Esophagus squamous epithelium (tissue), 5 donors: ENCODE measurements around the gene KRT8. TPM values are rescaled to one million over a fixed set of nuclear protein-coding genes. Genes with fewer than 3 reads are reported as not detected.
A peak's percentile ranks its signal among the peaks of the same experiment; 100 is the strongest.
"Not testable (repeated sequence)": the region's sequence is repeated elsewhere in the genome, so short reads cannot be mapped to it uniquely, and the experiment has no call there.

Source experiments
- DNase-seq: peaks from one replicate; lab custom pipeline; 2025; lab: John Stamatoyannopoulos, UW
- H3K27ac ChIP-seq, 4 donors: fragments of 200-600 bp; sonication (generic); one replicate each; pipeline ENCODE4 v1.5.1; 2016 to 2019; ENCODE audit warnings: mild to moderate bottlenecking in 1 of 4
- H3K27me3 ChIP-seq, 4 donors: fragments of 200-600 bp; sonication (generic); 1 replicate in 3 of 4; 2 replicates in 1 of 4; pipeline versions ENCODE4 v1.5.1 to v1.6.0; 2017 to 2021; ENCODE audit warnings: antibody characterized with exemption in 1 of 4
- H3K36me3 ChIP-seq, 3 donors: fragments of 200-600 bp; sonication (generic); one replicate each; pipeline ENCODE4 v1.5.1; 2016 to 2019
- H3K4me1 ChIP-seq, 3 donors: fragments of 200-600 bp; sonication (generic); one replicate each; pipeline ENCODE4 v1.5.1; 2017 to 2019
- H3K4me3 ChIP-seq, 4 donors: fragments of 200-600 bp; sonication (generic); 1 replicate in 3 of 4; 2 replicates in 1 of 4; pipeline ENCODE4 v1.5.1; 2016 to 2019; ENCODE audit warnings: mild to moderate bottlenecking in 2 of 4, moderate library complexity in 1 of 4
- H3K9me3 ChIP-seq, 3 donors: fragments of 200-600 bp; sonication (generic); one replicate each; pipeline ENCODE4 v1.5.1; 2016 to 2019
- POLR2A ChIP-seq, 4 donors: fragments of 450-650 bp; IDR thresholded peaks; one replicate each; pipeline ENCODE4 v1.6.1; 2017; ENCODE audit warnings: antibody characterized with exemption in 4 of 4, mild to moderate bottlenecking in 4 of 4, moderate library complexity in 3 of 4
- whole genome bisulfite sequencing, 2 donors: methylation state at CpG; one replicate each; pipeline ENCODE4 v1.1.5; 2018; 5-methylcytosine and 5-hydroxymethylcytosine counted together
- intact Hi-C: fragments of 100-400 bp; cut with DNase I; formaldehyde crosslinking; loops from one replicate; pipeline ENCODE4 v1.15.0; 2022
- total RNA-seq, 4 donors: library from RNA; depleted of rRNA; stranded (reverse); fragments of >200 nt; gene quantifications; one replicate each; pipeline ENCODE4 v1.1.0, GENCODE V29; 2016
- TF ChIP-seq, protein P1 (sequence below), 6 experiments: fragments of 450-650 bp in 4 of 6; fragments of 200-600 bp in 2 of 6; sonication (generic) in 2 of 6; IDR thresholded peaks; one replicate each; pipeline ENCODE4 v1.5.1; 2016 to 2019; ENCODE audit warnings: antibody characterized with exemption in 6 of 6, mild to moderate bottlenecking in 4 of 6, moderate library complexity in 4 of 6
- donor health status: DM: yes; HTN: yes; CAD: no.

Gene KRT8
- 10 to 100 TPM; 27.2 to 50.2 (median 38.2) TPM for total RNA-seq

DNA sequence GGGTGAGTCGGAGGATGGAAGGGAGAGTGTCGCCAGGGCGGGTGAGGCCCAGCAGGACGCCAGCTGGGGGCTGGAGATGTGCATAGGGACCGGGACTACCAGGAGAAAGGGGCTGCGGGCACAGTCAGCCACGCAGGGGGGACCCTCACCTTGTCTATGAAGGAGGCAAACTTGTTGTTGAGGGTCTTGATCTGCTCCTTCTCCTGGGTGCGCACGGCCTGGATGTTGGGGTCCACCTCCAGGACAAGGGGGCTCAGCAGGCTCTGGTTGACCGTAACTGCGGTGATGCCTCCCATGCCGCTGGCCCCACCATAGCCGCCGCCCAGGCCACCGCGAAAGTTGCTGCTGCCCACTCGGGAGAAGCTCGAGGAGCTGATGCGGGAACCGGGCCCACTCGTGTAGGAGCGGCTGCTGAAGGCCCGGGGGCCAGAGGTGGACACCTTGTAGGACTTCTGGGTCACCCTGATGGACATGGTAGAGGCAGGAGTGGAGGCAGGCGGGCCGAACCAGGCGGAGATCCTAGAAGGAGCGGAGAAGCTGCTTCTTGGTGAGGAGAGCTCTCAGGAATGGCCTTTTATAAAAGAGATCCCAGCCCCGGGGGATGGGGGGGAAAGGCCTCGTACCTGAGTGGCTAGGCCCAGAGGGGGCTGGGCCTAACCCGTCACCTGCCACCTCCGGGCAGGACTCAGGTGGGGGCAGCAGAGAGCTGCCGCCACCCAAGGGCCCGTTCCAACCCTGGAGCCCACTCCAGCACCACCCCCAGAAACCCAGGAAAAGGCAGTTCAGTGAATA is at the start of gene KRT8:
Gene KRT8 (minus strand): TSS at position 568 of the 792 bp plus-strand sequence. CDS start 95 bp downstream, at position 473.
- TF ChIP-seq POLR2A (IDR thresholded peaks at IDR 0.05), result peak in 2 of 4 donors; percentile 41 to 65
- TF ChIP-seq, protein P1, sequence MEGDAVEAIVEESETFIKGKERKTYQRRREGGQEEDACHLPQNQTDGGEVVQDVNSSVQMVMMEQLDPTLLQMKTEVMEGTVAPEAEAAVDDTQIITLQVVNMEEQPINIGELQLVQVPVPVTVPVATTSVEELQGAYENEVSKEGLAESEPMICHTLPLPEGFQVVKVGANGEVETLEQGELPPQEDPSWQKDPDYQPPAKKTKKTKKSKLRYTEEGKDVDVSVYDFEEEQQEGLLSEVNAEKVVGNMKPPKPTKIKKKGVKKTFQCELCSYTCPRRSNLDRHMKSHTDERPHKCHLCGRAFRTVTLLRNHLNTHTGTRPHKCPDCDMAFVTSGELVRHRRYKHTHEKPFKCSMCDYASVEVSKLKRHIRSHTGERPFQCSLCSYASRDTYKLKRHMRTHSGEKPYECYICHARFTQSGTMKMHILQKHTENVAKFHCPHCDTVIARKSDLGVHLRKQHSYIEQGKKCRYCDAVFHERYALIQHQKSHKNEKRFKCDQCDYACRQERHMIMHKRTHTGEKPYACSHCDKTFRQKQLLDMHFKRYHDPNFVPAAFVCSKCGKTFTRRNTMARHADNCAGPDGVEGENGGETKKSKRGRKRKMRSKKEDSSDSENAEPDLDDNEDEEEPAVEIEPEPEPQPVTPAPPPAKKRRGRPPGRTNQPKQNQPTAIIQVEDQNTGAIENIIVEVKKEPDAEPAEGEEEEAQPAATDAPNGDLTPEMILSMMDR (IDR thresholded peaks at IDR 0.05), result peak in 3 of 6 experiments; percentile 16 to 60 (median 37)
- 19 to 42% methylated on average over 7 to 9 of the region's 33 CpGs for WGBS, 2 donors
- H3K27me3 ChIP-seq, H3K9me3 ChIP-seq, DNase-seq, intact Hi-C loops: not testable (repeated sequence)
- Histone ChIP-seq H3K4me3 (peak within 1 kb of the TSS; percentile 39 to 68 (median 51)), H3K27ac (peak within 1 kb of the TSS; percentile 46 to 71 (median 67)), H3K36me3 (peaks cover 0 to 22% (median 0%) of the 10 kb centered on the region in 3 donors), H3K4me1 (peaks cover 31 to 64% (median 39%) of the 10 kb centered on the region in 3 donors)

DNA sequence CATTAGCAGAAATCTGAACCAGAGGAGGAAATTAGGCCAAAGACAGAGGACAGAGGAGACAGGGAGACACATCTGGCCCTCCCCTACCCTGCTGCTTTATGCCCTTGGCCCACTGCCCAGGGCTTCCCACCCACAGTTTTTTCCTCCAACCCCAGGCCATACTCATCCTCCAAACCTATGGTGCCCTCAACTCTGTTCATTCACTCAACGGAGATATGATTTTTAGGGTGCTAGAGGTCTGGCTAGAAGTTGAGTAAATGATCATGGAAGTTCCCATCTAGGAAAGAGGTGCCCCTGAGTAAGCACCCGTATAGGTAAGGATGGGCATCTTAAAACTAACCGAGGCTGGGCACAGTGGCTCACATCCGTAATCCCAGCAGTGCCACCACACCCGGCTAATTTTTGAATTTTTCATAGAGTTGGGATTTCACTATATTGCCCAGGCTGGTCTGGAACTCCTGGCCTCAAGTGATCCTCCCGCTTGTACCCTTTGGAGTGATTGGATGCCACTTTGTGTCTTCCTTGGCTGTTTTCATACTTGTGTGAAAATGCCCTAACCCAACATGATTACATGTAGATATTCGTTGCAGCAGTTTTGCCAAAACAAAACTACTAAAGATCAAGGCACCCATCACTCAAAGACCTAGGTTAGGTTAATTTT is 48.4 kb upstream of the KRT8 start:
- WGBS, 2 donors, result 91 to 94% methylated on average over 6 to 7 of the region's 7 CpGs
- H3K27ac ChIP-seq, result no peak overlapping the region
- intact Hi-C loops, result no loop called here
- no peak for DNase-seq
- H3K4me1 ChIP-seq, result peaks cover 0 to 38% (median 11%) of the 10 kb centered on the region in 3 donors
- TF ChIP-seq, protein P1 (IDR thresholded peaks at IDR 0.05), result no peak
- TF ChIP-seq POLR2A (IDR thresholded peaks at IDR 0.05), result no peak
- no peaks in the 10 kb centered on the region for H3K9me3 ChIP-seq
- H3K36me3 ChIP-seq, result peaks cover 0 to 30% (median 6%) of the 10 kb centered on the region in 3 donors
- no peak overlapping the region for H3K4me3 ChIP-seq
- peaks cover 0 to 15% (median 0%) of the 10 kb centered on the region in 4 donors for H3K27me3 ChIP-seq

DNA sequence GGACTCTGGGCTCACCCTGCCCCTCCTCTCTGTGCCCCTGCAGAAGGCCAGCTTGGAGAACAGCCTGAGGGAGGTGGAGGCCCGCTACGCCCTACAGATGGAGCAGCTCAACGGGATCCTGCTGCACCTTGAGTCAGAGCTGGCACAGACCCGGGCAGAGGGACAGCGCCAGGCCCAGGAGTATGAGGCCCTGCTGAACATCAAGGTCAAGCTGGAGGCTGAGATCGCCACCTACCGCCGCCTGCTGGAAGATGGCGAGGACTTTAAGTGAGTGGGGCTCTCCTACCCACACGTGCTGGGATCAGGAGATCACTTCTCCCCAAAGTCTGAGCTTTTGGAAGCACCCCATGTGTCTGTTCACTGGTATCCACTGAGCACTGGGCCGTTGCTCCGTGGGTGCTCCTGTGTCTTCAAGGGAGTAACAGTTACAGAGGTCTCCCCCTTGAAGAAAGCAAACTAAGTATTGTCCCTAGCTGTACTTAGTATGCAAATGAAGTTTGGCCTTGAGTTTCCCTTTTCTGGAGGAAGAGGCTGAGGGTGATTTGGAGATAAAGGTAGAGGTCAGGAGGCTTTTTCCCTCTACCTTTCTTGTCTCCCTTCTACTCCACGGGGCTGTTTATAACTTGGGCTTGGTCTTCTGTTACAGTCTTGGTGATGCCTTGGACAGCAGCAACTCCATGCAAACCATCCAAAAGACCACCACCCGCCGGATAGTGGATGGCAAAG is 47.4 kb upstream of the KRT8 start:
- Histone ChIP-seq H3K4me3 (no peak overlapping the region), H3K27ac (no peak overlapping the region), H3K9me3 (no peaks in the 10 kb centered on the region), H3K27me3 (peaks cover 0 to 15% (median 0%) of the 10 kb centered on the region in 4 donors), H3K4me1 (peaks cover 0 to 47% (median 11%) of the 10 kb centered on the region in 3 donors), H3K36me3 (peaks cover 0 to 30% (median 6%) of the 10 kb centered on the region in 3 donors)
- DNase-seq, result no peak
- intact Hi-C loops, result no loop called here
- WGBS, 2 donors, result 66% methylated on average over 3 to 8 of the region's 15 CpGs
- TF ChIP-seq, protein P1 (IDR thresholded peaks at IDR 0.05), result peak in 3 of 6 experiments; percentile 13 to 40 (median 35)
- TF ChIP-seq POLR2A (IDR thresholded peaks at IDR 0.05), result no peak

DNA sequence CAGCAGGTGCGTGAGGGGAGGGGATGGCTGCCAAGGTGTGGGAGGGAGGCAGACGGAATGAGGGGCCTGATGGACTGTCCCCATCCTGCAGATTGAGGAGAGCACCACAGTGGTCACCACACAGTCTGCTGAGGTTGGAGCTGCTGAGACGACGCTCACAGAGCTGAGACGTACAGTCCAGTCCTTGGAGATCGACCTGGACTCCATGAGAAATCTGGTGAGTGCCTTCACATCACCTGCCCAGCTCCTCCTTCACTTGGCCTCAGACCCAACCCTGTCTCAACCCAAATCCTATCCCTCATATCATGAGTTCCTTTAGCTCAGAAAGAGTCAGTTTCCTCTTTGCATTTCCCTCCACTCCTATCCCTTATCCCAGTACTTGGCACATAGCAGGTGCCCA is 46.8 kb upstream of the KRT8 start:
- no peaks in the 10 kb centered on the region for H3K9me3 ChIP-seq
- 79 to 86% methylated on average over 6 of the region's 6 CpGs for WGBS, 2 donors
- H3K4me1 ChIP-seq, result peaks cover 0 to 53% (median 11%) of the 10 kb centered on the region in 3 donors
- H3K36me3 ChIP-seq, result peaks cover 0 to 30% (median 6%) of the 10 kb centered on the region in 3 donors
- TF ChIP-seq, protein P1 (IDR thresholded peaks at IDR 0.05), result no peak
- no peak for TF ChIP-seq POLR2A (IDR thresholded peaks at IDR 0.05)
- H3K27me3 ChIP-seq, result peaks cover 0 to 15% (median 0%) of the 10 kb centered on the region in 4 donors
- DNase-seq, result no peak
- H3K27ac ChIP-seq, result no peak overlapping the region
- H3K4me3 ChIP-seq, result no peak overlapping the region
- intact Hi-C loops, result no loop called here
